ENCODE results near the gene TNFRSF19. TPM values are rescaled to one million over a fixed set of nuclear protein-coding genes. Genes with fewer than 3 reads are reported as not detected.
A peak's percentile ranks its signal among the peaks of the same experiment; 100 is the strongest.

The TNFRSF19 gene
- total and polyA plus RNA-seq, 2 of the 13 experiments (the other 11 are each of a cell fraction or from before 2014, with no cell fraction given), result 75.3 to 77.7 TPM

- TF ChIP-seq ZBTB21 (CRISPR knock-in tag; IDR thresholded peaks at IDR 0.05), result no peak
- 0 out of 2 replicates have a peak, but pooled peaks have one; percentile 29 for TF ChIP-seq ZNF441 (CRISPR knock-in tag; IDR thresholded peaks at IDR 0.05; ENCODE audit: borderline replicate concordance)
- no peak for TF ChIP-seq SP2 (CRISPR knock-in tag; IDR thresholded peaks at IDR 0.05)
- TF ChIP-seq ZNF362 (CRISPR knock-in tag; IDR thresholded peaks at IDR 0.05; ENCODE audit: borderline replicate concordance), result no peak
- TF ChIP-seq ZNF414 (CRISPR knock-in tag; IDR thresholded peaks at IDR 0.05), result peak; percentile 19; the same call in 1 of the 2 replicates
- no peak for TF ChIP-seq ELF1 (CRISPR knock-in tag; IDR thresholded peaks at IDR 0.05)
- 0 out of 2 replicates have a peak, but pooled peaks have one; percentile 10 for TF ChIP-seq SOX5 (CRISPR knock-in tag; IDR thresholded peaks at IDR 0.05; ENCODE audit: borderline replicate concordance)
- no peak for TF ChIP-seq HOXD1 (CRISPR knock-in tag; IDR thresholded peaks at IDR 0.05)
- 0 out of 2 replicates have a peak, but pooled peaks have one; percentile 5 for TF ChIP-seq SIN3A (IDR thresholded peaks at IDR 0.05; ENCODE audit: borderline replicate concordance, low read depth, low read length)
Observed at GRCh38 chr13:23579896-23580683, 9.9 kb downstream of the TNFRSF19 start (continued).

- TF ChIP-seq ZBTB7A (CRISPR knock-in tag; IDR thresholded peaks at IDR 0.05) (no peak), ZNF280B (CRISPR knock-in tag; IDR thresholded peaks at IDR 0.05; ENCODE audit: borderline replicate concordance) (no peak), ZFP36 (IDR thresholded peaks at IDR 0.05; ENCODE audit: borderline replicate concordance, low read depth, low read length, partially characterized antibody) (no peak), ZC3H4 (CRISPR knock-in tag; IDR thresholded peaks at IDR 0.05; ENCODE audit: borderline replicate concordance) (no peak)
- Histone ChIP-seq H3K4me2 (ENCODE audit: low read depth, low read length) (peak overlapping the region; percentile 75), H3K79me2 (ENCODE audit: insufficient read depth, low read length) (peaks cover 75% of the 10 kb centered on the region), H3K27me3 (ENCODE audit: control insufficient read depth in 1 of 2, insufficient read depth in 2 of 2, low read length in 2 of 2) (no peaks in the 10 kb centered on the region), H3K9ac (ENCODE audit: insufficient read depth, low read depth, low read length) (peak overlapping the region; percentile 73; the same call in 1 of the 2 replicates), H3K27ac (ENCODE audit: extremely low read length, insufficient read depth, low read length) (peak overlapping the region; percentile 71), H2AFZ (ENCODE audit: low read length) (no peak overlapping the region), H4K20me1 (ENCODE audit: insufficient read depth, low read length) (no peaks in the 10 kb centered on the region; the same call in 1 of the 2 replicates), H3K4me1 (ENCODE audit: insufficient read depth, low read length) (peaks cover 61% of the 10 kb centered on the region), H3K9me3 (ENCODE audit: low read length) (no peaks in the 10 kb centered on the region), H3K36me3 (replicated peaks in 1 of 2; ENCODE audit: control insufficient read depth in 1 of 2, insufficient read depth in 2 of 2, low read length in 2 of 2) (peaks cover 3 to 4% of the 10 kb centered on the region in 2 experiments; a peak in 2 of 5 replicates), H3K4me3 (replicated peaks in 1 of 3; ENCODE audit: insufficient read depth in 1 of 3, low read depth in 2 of 3, low read length in 3 of 3) (peak overlapping the region; percentile 65 to 93 (median 90); a peak in 5 of 6 replicates)
- no TSS peak for BruUV-seq (replicated peaks)
- ATAC-seq (no peak), DNase-seq (ENCODE audit: low spot score) (no peak), FAIRE-seq (no peak)
- 67% methylated on average over 1 of the region's 1 CpG for WGBS (ENCODE audit: low lambda C conversion rate)
- ChIA-PET CTCF (ENCODE audit: low intra/inter-chr PET ratio, low total read pairs) (interaction anchor here (1.8 kb wide), 1 partner anchor 70 kb away, joined by 4 read pairs; no protein-coding TSS in a partner anchor), POLR2A (interaction anchor here (3.1 kb wide), 1 partner anchor 74 kb away, joined by 18 read pairs; no protein-coding TSS in a partner anchor)
- in situ Hi-C loops (cut with HindIII; ENCODE audit: extremely low pct_ligation_motif_present, low pct_unique_long_range_greater_than_20kb), result loop anchor here (25.0 kb wide), 1 partner anchor 307 kb away; the partner anchor contains the start of genes C1QTNF9B and MIPEP
- intact Hi-C loops (cut with micrococcal nuclease; ENCODE audit: unreplicated experiment), result no loop called here
Observed at GRCh38 chr13:23580684-23581060, 10.5 kb downstream of the TNFRSF19 start.
